HepG2 (cell line): ENCODE measurements around the gene MICA. TPM values are rescaled to one million over a fixed set of nuclear protein-coding genes. Genes with fewer than 3 reads are reported as not detected.

ENCODE experiments used
- ATF1 ChIP-seq: IDR thresholded peaks from 2 replicates; pipeline ENCODE4 v1.6.1; 2016; ENCODE audit warnings: mild to moderate bottlenecking, control low read depth
- CREB3 ChIP-seq: sonication (generic); formaldehyde crosslinking; IDR thresholded peaks from 2 replicates; pipeline ENCODE4 v1.5.0; 2020; ENCODE audit warnings: missing genetic modification reagents
- HNF1B ChIP-seq: sonication (generic); formaldehyde crosslinking; IDR thresholded peaks from 2 replicates; pipeline ENCODE4 v1.5.1; 2020; ENCODE audit warnings: mild to moderate bottlenecking, moderate library complexity, missing genetic modification reagents
- MED1 ChIP-seq: sonication (generic); formaldehyde crosslinking; IDR thresholded peaks from 2 replicates; pipeline ENCODE4 v1.4.0; 2020; ENCODE audit warnings: missing genetic modification reagents
- TRAFD1 ChIP-seq: sonication (generic); formaldehyde crosslinking; IDR thresholded peaks from 2 replicates; pipeline ENCODE4 v1.5.1; 2020; ENCODE audit warnings: missing genetic modification reagents, mild to moderate bottlenecking, borderline replicate concordance
- UBTF ChIP-seq: sonication (generic); formaldehyde crosslinking; IDR thresholded peaks from 2 replicates; pipeline ENCODE4 v1.4.0; 2020; ENCODE audit warnings: mild to moderate bottlenecking, missing genetic modification reagents
- ZHX1 ChIP-seq: sonication (generic); formaldehyde crosslinking; IDR thresholded peaks from 2 replicates; pipeline ENCODE4 v1.8.1; 2022; ENCODE audit warnings: low read depth, mild to moderate bottlenecking, missing genetic modification reagents
- ZKSCAN8 ChIP-seq: IDR thresholded peaks from 2 replicates; pipeline ENCODE4 v1.6.1; 2016; ENCODE audit warnings: borderline replicate concordance, missing genetic modification reagents, missing compliant biosample characterization
- ZNF282 ChIP-seq: fragments of 450-650 bp; IDR thresholded peaks from 2 replicates; pipeline ENCODE4 v1.6.1; 2018; ENCODE audit not compliant: partially characterized antibody
- ZNF512 ChIP-seq: sonication (generic); formaldehyde crosslinking; IDR thresholded peaks from 2 replicates; pipeline ENCODE4 v1.4.0; 2020; ENCODE audit warnings: mild to moderate bottlenecking, missing genetic modification reagents
- ZNF570 ChIP-seq: sonication (generic); formaldehyde crosslinking; IDR thresholded peaks from 2 replicates; pipeline ENCODE4 v1.4.0; 2020; ENCODE audit warnings: mild to moderate bottlenecking, missing genetic modification reagents, borderline replicate concordance
- ZNF619 ChIP-seq: sonication (generic); formaldehyde crosslinking; IDR thresholded peaks from 2 replicates; pipeline ENCODE4 v1.4.0; 2020; ENCODE audit warnings: mild to moderate bottlenecking, missing genetic modification reagents
- polyA plus RNA-seq, 8 experiments: library from polyadenylated mRNA; depleted of rRNA in 3 of 8; stranded (reverse) in 7 of 8; unstranded in 1 of 8; fragments of >200 nt; fragmentation: Illumina TruSeq in 4 of 8; extraction: Trizol in 4 of 8; gene quantifications; 2 replicates each; pipeline versions ENCODE4 v1.2.1 to v1.2.3, GENCODE V29; 2011 to 2016; ENCODE audit warnings: low read depth in 4 of 8, missing spikeins in 1 of 8, mixed read lengths in 1 of 8; ENCODE audit not compliant: insufficient read depth in 1 of 8
- total RNA-seq, 5 experiments: library from RNA; depleted of rRNA; stranded (reverse); fragments of >200 nt; fragmentation: Illumina TruSeq; extraction: Trizol; gene quantifications; 2 replicates each; pipeline ENCODE4 v1.2.3, GENCODE V29; 2016; ENCODE audit warnings: low read depth in 1 of 5

The MICA gene
- total and polyA plus RNA-seq, 2 of the 13 experiments (the other 11 are each of a cell fraction or from before 2014, with no cell fraction given), result 21.6 to 38.1 TPM

- TF ChIP-seq ZNF619 (CRISPR knock-in tag) (no peak), ZNF512 (CRISPR knock-in tag) (no peak), MED1 (peak; percentile 70), ZHX1 (no peak; the same call in 1 of the 2 replicates), TRAFD1 (CRISPR knock-in tag) (peak; percentile 57; the same call in 1 of the 2 replicates), CREB3 (CRISPR knock-in tag) (peak; percentile 93; the same call in 1 of the 2 replicates), ZNF282 (no peak), ZNF570 (CRISPR knock-in tag) (no peak), UBTF (CRISPR knock-in tag) (peak; percentile 84), HNF1B (CRISPR knock-in tag) (peak; percentile 81), ZKSCAN8 (peak; percentile 32), ATF1 (no peak)
These were observed at the start of gene MICA (continued) for GRCh38 chr6:31403283-31404060.
